Measurements from ENCODE around the gene ILDR2.
"Not testable (repeated sequence)": the region's sequence is repeated elsewhere in the genome, so short reads cannot be mapped to it uniquely, and the experiment has no call there.

The ILDR2 gene

DNA sequence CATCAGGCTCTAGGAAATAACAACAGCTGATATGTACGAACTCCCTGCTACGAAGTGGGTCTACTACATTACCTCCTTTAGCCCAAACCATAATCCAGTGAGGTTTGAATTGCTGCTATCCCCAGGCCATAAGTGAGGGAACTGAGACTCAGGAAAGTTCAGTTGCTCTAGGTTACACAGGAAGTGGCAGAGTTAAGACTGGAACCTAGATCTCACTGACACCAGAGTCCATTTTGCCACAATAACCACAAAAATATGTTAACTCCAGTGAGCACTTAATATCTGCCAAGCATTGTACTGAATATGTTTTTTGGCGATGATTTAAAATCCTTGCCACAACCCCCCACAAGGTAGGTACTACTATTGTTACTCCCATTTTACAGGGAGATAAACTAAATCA is 90.4 kb downstream of the ILDR2 start:
- no peak for DNase-seq

DNA sequence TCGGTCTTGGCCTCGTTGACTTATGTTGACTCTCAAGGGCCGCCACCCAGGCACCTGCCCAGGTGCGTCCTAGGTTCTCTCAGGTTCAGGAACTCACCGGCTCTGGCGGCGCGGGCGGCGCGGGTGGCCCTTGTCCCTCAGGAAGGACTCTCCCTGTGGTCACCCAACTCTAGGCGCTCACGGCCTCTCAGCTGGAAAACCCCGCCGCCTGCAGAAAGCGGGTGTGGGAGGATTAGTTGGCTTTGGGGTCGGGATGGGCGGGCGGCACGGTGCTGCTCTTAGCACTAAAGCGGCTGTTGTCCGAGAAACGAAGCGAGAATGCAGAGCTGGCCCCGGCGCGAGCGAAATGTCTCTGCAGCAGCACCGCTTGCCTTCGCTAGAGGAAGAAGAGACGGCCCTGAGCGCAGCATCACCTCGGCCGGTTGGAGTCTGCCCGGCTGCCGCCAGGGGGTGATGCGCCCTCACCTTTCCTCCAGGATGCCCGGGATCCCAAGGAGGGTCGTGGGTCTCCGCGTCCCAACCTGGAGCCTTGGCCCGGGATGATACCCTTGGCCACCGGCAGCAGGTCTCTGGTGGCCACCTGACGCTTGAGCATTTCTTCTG is 91.2 kb downstream of the ILDR2 start:
- DNase-seq: peak; percentile 16 to 28

DNA sequence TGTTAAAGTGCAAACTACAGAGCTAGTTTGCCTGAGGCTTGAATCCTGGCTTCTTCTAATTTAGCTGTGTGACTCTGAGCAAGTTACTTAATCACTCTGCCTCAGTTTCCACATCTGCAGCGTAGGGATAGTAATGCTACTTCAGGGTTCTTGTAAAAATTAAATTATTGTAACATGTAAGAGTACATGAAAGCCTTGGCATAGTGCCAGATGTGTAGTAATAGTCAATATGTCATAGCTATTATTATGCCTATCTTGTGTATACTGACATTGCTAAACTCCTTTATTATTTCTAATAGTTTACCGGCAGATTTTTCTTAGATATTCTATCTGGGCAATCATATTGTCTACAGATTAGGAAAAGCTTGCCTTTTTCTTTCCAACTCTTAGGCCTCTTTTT is 92.4 kb downstream of the ILDR2 start:
- no peak for DNase-seq

DNA sequence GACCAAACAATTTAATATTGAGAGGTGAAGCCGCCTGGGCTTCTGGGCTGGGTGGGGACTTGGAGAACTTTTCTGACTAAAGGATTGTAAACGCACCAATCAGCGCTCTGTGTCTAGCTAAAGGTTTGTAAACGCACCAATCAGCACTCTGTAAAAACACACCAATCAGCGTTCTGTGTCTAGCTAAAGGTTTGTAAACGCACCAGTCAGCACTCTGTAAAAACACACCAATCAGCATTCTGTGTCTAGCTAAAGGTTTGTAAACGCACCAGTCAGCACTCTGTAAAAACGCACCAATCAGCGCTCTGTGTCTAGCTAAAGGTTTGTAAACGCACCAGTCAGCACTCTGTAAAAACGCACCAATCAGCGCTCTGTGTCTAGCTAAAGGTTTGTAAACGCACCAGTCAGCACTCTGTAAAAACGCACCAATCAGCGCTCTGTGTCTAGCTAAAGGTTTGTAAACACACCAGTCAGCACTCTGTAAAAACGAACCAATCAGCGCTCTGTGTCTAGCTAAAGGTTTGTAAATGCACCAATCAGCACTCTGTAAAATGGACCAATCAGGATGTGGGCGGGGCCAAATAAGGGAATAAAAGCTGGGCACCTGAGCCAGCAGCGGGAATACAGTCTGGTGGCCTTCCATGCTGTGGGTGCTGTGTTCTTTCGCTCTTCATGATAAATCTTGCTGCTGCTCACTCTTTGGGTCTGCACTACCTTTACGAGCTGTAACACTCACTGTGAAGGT is 97.0 kb downstream of the ILDR2 start:
- DNase-seq: not testable (repeated sequence)

DNA sequence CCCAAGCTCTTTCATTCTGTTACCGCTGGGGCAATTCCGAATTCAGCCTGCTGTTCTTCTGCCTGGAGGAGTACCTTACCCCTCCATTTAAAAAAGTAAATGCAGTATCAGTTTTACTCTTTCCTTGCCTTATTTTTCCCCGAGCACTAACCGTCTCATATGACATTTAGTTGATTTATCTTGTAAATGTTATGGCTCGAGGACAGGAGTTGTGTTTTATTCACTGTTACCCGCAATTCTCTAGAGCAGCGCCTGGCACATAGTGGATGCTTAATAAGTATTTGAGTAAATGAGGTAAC is 98.9 kb downstream of the ILDR2 start:
- DNase-seq: no peak

DNA sequence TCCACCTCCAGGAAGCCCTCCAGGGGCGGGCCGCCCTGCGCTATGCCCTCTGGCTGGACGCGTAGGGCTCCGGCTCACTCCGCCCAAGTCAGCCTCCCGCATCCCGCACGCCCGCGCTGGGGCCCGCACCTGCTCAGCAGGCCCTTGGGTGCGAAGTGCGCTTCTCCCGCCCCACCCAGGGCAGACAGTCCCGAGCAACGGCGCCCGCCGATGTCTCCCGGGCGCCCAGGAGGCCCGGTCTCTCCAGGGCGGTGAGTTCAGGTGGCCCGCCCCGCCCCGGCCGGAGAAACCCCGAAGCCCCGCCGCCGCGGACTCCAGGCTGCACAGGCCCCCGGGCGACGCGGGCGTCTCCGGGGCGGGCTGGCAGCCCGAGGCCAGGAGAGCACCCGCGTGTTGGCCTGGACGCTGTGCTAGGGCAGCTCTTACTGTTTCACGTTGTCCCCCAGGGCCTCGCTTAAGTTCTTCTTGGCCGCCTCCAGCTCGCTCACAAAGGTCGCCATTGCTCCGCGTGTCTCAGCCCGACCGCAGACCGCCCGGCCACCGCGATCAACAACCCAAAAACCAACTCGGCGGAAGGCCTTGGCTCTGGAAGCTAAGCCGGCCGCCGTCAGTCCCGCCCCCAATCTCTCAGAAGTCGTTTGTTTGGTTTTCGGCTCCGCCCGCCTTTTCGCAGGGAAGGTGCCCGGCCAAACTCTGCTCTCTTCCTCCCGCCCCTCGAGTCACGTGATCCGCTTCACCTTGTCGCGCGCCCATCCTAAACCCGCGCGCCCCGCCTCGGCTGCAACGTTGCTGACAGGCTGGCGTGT is 99.4 kb downstream of the ILDR2 start, which contains the start of gene TADA1:
TSS of gene TADA1 (minus strand) at position 531 of the 806 bp plus-strand sequence. CDS start at position 500, 31 bp downstream.
- peak; percentile 96 to 99 for DNase-seq

DNA sequence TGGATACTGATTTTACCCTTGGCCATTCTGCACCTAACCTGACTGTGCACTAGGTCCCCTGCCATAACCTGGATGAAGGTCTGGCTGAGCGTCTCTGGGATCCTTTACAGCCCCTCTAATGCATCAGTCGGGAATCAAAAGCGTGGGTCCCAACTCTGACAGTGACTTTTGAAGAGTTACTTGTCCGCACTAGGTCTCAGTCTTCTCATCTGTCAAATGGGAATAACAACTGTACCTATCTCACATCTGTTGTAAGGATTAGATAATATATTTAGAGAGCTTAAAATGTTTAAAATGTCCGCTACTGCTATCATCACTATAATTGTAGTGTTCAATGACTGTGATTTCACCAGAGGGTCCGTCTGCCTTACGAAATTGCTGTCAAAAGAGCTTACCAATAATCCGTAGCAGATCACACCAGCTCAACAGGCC is 100.0 kb downstream of the ILDR2 start:
- DNase-seq: no peak

DNA sequence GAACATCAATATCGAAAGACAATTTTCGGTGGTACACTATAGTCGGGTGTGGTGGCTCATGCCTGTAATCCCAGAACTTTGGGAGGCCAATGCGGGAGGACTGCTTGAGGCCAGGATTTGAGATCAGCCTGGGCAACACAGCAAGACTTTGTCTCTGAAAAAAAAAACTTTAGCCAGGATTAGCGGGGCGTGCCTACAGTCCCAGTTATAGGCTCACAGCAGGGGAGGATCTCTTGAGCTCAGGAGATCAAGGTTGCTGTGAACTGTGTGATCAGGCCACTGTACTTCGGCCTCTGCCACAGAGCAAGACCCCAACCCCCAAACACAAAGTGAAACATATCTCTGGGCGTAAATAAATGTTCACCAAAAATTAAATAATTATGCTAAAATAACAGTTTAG is 100.9 kb downstream of the ILDR2 start:
- no peak for DNase-seq

DNA sequence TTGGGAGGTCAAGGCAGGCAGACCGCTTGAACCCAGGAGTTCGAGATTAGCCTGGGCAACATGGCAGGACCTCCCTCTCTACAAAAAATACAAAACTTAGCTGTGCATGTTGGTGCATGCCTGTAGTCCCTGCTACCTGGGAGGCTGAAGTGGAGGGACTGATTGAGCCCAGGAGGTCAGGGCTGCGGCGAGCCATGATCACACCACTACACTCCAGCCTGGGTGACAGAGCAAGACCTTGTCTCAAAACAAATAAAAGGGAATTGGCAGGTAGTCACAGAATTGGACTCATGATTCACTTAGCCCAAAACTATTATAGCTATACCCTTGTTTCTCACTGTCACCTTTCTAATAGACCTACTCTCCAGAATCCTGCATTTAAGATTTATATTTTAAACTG is 104.8 kb downstream of the ILDR2 start:
- no peak for DNase-seq

DNA sequence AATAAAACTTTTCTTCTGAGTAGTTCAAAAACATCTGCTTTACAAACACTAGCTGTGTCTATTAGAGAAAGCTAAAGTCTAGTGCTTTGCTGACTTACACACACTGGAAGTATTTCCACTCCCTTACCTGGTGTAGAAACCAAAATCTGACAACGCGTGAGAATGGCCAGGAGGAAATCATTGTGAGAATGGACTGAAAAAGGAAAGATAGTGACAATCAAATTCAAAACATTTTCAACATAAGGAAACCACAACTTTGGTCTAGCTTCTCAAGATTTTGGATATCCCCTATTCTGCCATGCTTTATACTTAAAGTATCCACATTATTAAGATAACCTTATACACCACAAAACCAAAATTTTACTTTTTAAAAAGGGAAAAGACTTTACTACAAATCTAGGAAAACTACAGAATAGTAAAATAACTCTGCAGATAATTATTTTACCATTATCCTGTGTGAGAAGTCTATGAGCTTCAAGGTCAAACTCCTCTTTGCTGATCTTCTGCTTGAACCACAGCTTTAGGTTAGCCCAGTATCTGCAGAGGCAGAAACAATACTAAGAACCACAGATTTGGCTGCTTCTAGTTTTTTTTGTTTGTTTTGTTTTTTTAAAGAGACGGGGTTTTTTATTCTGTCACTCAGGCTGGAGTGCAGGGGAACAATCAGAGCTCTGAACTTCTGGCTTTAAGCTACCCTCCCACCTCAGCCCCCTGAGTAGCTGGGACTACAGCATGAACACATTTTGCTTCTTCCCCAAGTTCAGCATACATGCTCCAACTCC is 105.8 kb downstream of the ILDR2 start:
- DNase-seq: no peak

DNA sequence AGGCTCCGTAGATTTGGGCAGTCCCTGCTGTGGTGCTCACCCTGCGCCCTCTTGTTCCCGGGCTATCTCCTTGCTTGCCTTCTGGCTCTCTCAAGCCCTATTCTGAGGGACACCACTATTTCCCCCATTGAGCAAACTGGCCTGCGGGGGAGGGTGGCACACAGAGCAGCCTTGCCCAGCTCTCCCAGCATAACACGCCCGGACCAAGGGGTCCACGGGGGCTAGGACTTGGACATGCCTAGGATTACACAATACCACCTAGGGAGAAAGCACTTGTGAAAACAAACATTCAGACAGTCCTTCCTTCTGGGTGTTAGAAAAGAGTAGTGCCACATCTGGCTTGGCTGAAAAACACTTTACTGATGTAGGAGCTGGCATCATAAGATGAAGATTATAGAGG is 106.7 kb downstream of the ILDR2 start:
- no peak for DNase-seq

DNA sequence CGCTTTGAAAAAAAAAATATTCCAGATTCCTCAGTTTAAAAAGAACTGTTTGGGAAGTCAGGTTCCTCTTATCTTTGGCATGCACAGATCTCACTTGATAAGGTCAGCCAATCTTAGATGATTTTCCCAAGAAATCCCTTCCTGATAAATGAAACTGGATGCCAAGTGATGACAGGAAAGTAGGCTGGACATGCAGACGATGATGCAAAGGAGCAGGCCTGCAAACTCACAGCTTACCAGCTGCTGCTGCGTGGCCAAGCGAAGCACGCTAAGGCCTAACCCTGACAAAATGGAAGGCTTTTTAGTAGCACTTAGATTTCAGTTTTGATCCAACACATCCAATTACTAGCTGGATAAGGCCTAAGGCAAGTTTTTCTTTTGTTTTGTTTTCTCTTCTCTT is 109.4 kb downstream of the ILDR2 start:
- DNase-seq: no peak

DNA sequence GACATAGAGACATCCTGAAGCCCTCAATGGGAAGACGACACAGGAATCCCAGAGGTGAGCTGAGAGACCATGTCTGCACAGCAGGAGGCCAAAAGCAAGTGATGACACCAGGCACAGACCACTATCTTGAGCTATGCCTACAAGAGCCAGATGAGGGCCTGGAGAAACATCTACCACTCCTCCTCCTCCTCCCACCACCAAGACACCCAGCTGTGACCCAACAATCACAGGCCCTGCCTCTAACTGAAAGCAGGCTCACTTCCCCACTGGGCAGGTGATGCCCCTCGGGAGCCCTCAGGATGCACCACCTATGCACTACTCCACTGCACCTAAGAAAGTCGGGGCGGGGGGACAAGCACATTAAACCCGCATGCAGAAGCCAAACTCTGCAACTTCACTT is 115.7 kb downstream of the ILDR2 start:
- DNase-seq: no peak

DNA sequence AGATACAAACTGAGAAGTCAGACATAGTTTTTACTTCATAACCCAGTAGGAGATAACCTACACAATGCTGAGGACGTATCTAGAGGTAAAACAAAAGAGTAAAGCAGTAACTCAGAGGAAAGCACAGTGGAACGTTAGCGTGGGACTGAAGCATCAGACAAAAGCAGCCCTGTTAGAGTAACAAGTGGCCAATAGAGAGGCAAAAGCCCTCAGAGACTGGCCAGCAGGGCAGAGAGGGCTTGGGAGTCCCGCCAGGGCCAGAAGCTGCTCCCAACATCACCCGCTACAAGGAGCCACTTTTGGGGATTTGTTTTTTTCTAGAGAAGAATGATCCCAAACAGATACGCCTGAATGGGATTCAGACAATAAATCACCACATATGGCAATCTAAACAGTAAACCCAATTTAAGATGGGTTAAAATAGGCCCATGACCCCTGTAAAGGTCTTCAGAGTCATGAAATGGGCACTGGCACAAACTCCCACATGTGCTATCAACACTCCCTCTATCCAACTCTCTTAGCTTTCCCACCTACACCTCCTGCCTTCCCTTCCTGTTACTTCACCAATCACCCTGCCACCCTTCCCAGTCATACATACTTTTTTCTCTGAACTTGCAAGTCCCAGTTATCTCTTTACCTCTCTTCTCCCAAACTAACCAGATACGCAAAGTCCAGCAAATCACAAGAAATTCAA is 116.5 kb downstream of the ILDR2 start:
- peak; percentile 65 to 86 for DNase-seq

Measured in hippocampal formation (tissue), 2 donors.